Trophoblast cell (in vitro differentiated cells and primary cell): Measurements from ENCODE around the gene ATP8A2.

Experiments used
- DNase-seq, 2 donors: peaks; one replicate each; pipeline ENCODE4 v3.0.0-alpha.2; 2016
- H2AFZ ChIP-seq: 2 replicates; pipeline ENCODE4 v1.6.1; 2013; ENCODE audit warnings: low read length, moderate library complexity, mild to moderate bottlenecking; ENCODE audit not compliant: insufficient read depth, poor library complexity
- H2AK5ac ChIP-seq: 2 replicates; pipeline ENCODE4 v1.6.1; 2013; ENCODE audit warnings: mild to moderate bottlenecking, low read length
- H2BK120ac ChIP-seq: 2 replicates; pipeline ENCODE4 v1.6.1; 2013; ENCODE audit warnings: low read length, mild to moderate bottlenecking, moderate library complexity; ENCODE audit not compliant: insufficient read depth, poor library complexity
- H2BK12ac ChIP-seq: 2 replicates; pipeline ENCODE4 v1.6.1; 2013; ENCODE audit warnings: mild to moderate bottlenecking, low read length, moderate library complexity
- H2BK5ac ChIP-seq: 2 replicates; pipeline ENCODE4 v1.6.1; 2013; ENCODE audit warnings: low read length, low read depth, moderate library complexity, mild to moderate bottlenecking; ENCODE audit not compliant: poor library complexity
- H3K14ac ChIP-seq: 2 replicates; pipeline ENCODE4 v1.6.1; 2013; ENCODE audit warnings: mild to moderate bottlenecking, low read length
- H3K18ac ChIP-seq: 2 replicates; pipeline ENCODE4 v1.6.1; 2013; ENCODE audit warnings: mild to moderate bottlenecking, low read length
- H3K23ac ChIP-seq: 2 replicates; pipeline ENCODE4 v1.6.1; 2013; ENCODE audit warnings: low read length
- H3K27ac ChIP-seq: 2 replicates; pipeline ENCODE4 v1.5.1; 2013; ENCODE audit warnings: low read depth, mild to moderate bottlenecking, inconsistent platforms, low read length, moderate library complexity
- H3K27me3 ChIP-seq: 2 replicates; pipeline ENCODE4 v1.6.1; 2013; ENCODE audit warnings: inconsistent platforms, mild to moderate bottlenecking, low read length, moderate library complexity; ENCODE audit not compliant: insufficient read depth
- H3K36me3 ChIP-seq, 2 experiments: 1 replicate in 1 of 2; 2 replicates in 1 of 2; pipeline ENCODE4 v1.6.1; 2013; ENCODE audit warnings: low read length in 2 of 2, mild to moderate bottlenecking in 2 of 2, moderate library complexity in 1 of 2; ENCODE audit not compliant: insufficient read depth in 2 of 2, control insufficient read depth in 1 of 2
- H3K4ac ChIP-seq: 2 replicates; pipeline ENCODE4 v1.6.1; 2013; ENCODE audit warnings: low read depth, mild to moderate bottlenecking, low read length, moderate library complexity
- H3K4me1 ChIP-seq, 2 experiments: 1 replicate in 1 of 2; 2 replicates in 1 of 2; pipeline ENCODE4 v1.6.1; 2013; ENCODE audit warnings: low read length in 2 of 2, mild to moderate bottlenecking in 2 of 2, moderate library complexity in 1 of 2; ENCODE audit not compliant: insufficient read depth in 2 of 2, control insufficient read depth in 1 of 2
- H3K4me2 ChIP-seq: 2 replicates; pipeline ENCODE4 v1.6.1; 2013; ENCODE audit warnings: inconsistent platforms, mild to moderate bottlenecking, low read length, moderate library complexity
- H3K4me3 ChIP-seq: 2 replicates; pipeline ENCODE4 v1.5.1; 2013; ENCODE audit warnings: mild to moderate bottlenecking, low read depth, low read length, inconsistent platforms
- H3K79me1 ChIP-seq: one replicate; pipeline ENCODE4 v1.6.1; 2013; ENCODE audit warnings: low read length
- H3K79me2 ChIP-seq: 2 replicates; pipeline ENCODE4 v1.6.1; 2013; ENCODE audit warnings: low read length, mild to moderate bottlenecking; ENCODE audit not compliant: control insufficient read depth, insufficient read depth, poor library complexity
- H3K9ac ChIP-seq: 2 replicates; pipeline ENCODE4 v1.6.1; 2013; ENCODE audit warnings: mild to moderate bottlenecking, low read length
- H3K9me3 ChIP-seq: 2 replicates; pipeline ENCODE4 v1.6.1; 2013; ENCODE audit warnings: low read depth, mild to moderate bottlenecking, control low read depth, inconsistent platforms, low read length; ENCODE audit not compliant: insufficient read depth
- H4K12ac ChIP-seq: 2 replicates; pipeline ENCODE4 v1.6.1; 2013; ENCODE audit warnings: low read depth, mild to moderate bottlenecking, low read length, moderate library complexity
- H4K8ac ChIP-seq: 2 replicates; pipeline ENCODE4 v1.6.1; 2013; ENCODE audit warnings: low read depth, mild to moderate bottlenecking, low read length, moderate library complexity
- H4K91ac ChIP-seq: one replicate; pipeline ENCODE4 v1.6.1; 2013; ENCODE audit warnings: low read depth, mild to moderate bottlenecking, low read length, moderate library complexity
- WGBS: extraction: QIAGEN DNeasy Blood & Tissue Kit; methylation state at CpG from one replicate; pipeline ENCODE4 v1.1.7; 2013; ENCODE audit warnings: missing lambda C conversion rate; ENCODE audit not compliant: insufficient read length, insufficient coverage; ENCODE audit errors: extremely low coverage; 5-methylcytosine and 5-hydroxymethylcytosine counted together

ATP8A2 gene

DNA sequence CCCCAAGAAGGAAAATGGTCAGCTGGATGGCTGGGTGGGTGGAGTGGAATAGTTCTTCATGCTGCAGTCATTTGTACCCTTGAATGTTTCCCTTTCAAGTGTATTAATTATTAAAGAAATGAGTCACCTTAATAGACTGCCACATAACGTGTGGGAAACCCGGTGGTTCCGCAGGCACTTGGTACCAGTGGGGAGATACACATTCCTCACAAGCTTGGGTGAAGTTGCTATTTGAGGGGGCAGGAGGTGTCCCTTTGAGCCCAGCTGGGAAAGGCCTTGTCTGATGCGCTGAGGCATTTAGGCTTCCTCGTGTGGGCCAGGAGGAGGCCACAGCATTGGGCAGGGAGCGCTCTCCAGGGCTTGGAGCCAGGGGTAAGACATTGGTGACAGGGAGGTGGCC, 57.7 kb downstream of the ATP8A2 start:
- Histone ChIP-seq H4K8ac (no peak overlapping the region), H2BK12ac (no peak overlapping the region), H3K79me1 (no peaks in the 10 kb centered on the region), H2AK5ac (no peak overlapping the region), H3K36me3 (no peaks in the 10 kb centered on the region), H2BK120ac (no peak overlapping the region), H3K4me3 (no peak overlapping the region), H4K91ac (no peak overlapping the region), H3K9ac (no peak overlapping the region), H3K27ac (no peak overlapping the region), H2BK5ac (no peak overlapping the region), H4K12ac (no peak overlapping the region), H3K4me2 (no peak overlapping the region), H3K27me3 (no peaks in the 10 kb centered on the region), H3K18ac (no peak overlapping the region), H3K14ac (no peak overlapping the region), H3K4me1 (peaks cover 0 to 2% of the 10 kb centered on the region in 2 experiments), H3K4ac (no peak overlapping the region), H2AFZ (no peak overlapping the region), H3K79me2 (no peaks in the 10 kb centered on the region), H3K9me3 (peaks cover 2% of the 10 kb centered on the region), H3K23ac (no peak overlapping the region)
- WGBS, result no CpG with 5 or more reads among the region's 6 CpGs
- no peak for DNase-seq

DNA sequence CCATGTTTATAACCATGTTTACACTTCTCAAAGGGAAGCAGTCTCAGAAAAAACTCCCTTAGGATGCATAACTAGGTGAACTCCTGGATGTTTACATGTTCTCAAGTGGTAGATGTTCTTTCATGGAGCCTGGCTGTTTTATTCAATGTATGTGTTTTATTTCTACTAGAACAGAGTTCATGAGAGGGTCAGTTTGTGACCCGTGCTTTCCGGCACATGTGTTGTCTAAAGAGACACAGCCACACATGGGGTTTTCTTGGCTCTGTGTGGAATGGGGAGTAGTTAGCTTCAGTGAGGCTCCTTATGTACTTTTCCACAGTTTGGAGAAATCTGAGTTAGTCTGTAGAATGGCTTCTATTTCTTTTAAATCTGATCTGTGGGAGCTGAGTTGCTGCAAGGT, 60.9 kb downstream of the ATP8A2 start:
- Histone ChIP-seq H4K91ac (no peak overlapping the region), H2BK12ac (no peak overlapping the region), H3K27ac (no peak overlapping the region), H2AFZ (no peak overlapping the region), H3K14ac (no peak overlapping the region), H3K4me2 (no peak overlapping the region), H3K9ac (no peak overlapping the region), H3K79me2 (no peaks in the 10 kb centered on the region), H3K4me3 (no peak overlapping the region), H3K4ac (no peak overlapping the region), H3K9me3 (no peaks in the 10 kb centered on the region), H2BK5ac (no peak overlapping the region), H3K36me3 (no peaks in the 10 kb centered on the region), H2BK120ac (no peak overlapping the region), H3K4me1 (peaks cover 0 to 2% of the 10 kb centered on the region in 2 experiments), H4K12ac (no peak overlapping the region), H3K27me3 (no peaks in the 10 kb centered on the region), H2AK5ac (no peak overlapping the region), H4K8ac (no peak overlapping the region), H3K18ac (no peak overlapping the region), H3K23ac (no peak overlapping the region), H3K79me1 (no peaks in the 10 kb centered on the region)
- no CpG with 5 or more reads among the region's 2 CpGs for WGBS
- DNase-seq, result no peak

- Histone ChIP-seq H3K4me2 (no peak overlapping the region), H3K4me3 (no peak overlapping the region), H2BK12ac (no peak overlapping the region), H3K79me1 (no peaks in the 10 kb centered on the region), H2BK120ac (no peak overlapping the region), H3K4ac (no peak overlapping the region), H4K12ac (no peak overlapping the region), H4K8ac (no peak overlapping the region), H3K9ac (no peak overlapping the region), H2BK5ac (no peak overlapping the region), H4K91ac (no peak overlapping the region), H3K9me3 (no peaks in the 10 kb centered on the region), H2AFZ (no peak overlapping the region), H3K27me3 (no peaks in the 10 kb centered on the region), H3K18ac (no peak overlapping the region), H2AK5ac (no peak overlapping the region), H3K4me1 (no peaks in the 10 kb centered on the region), H3K27ac (no peak overlapping the region), H3K36me3 (no peaks in the 10 kb centered on the region), H3K23ac (no peak overlapping the region), H3K79me2 (no peaks in the 10 kb centered on the region), H3K14ac (no peak overlapping the region)
- no peak for DNase-seq
- WGBS, result no CpG with 5 or more reads among the region's 4 CpGs
Measured at GRCh38 chr13:25440061-25440460, 68.3 kb downstream of the ATP8A2 start.

DNA sequence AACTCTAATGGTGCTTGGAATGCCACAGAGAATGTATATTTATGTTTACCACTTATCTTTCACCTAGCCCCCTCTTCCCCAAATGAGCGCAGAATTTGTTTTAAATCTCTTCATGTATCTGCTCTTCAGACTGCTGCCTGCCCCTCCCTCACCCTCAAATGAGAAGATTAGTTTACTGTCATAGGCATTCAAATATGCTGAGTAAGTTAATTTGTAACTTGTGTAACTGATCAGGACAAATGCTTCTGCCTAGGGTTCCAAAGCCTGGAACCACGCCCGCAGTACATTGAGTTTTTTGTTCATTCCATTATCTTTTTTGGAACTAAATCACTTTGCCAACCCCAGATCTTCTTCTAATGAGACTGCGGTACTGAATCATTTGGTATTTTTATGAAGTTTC, 74.5 kb downstream of the ATP8A2 start:
- no peak for DNase-seq
- no peaks in the 10 kb centered on the region for H3K4me1 ChIP-seq
- no peaks in the 10 kb centered on the region for H3K36me3 ChIP-seq
- no peak overlapping the region for H4K91ac ChIP-seq
- H2BK12ac ChIP-seq, result no peak overlapping the region
- no peaks in the 10 kb centered on the region for H3K27me3 ChIP-seq
- no peak overlapping the region for H3K4me3 ChIP-seq
- peaks cover 6% of the 10 kb centered on the region for H3K9me3 ChIP-seq
- no peak overlapping the region for H2BK120ac ChIP-seq
- no CpG with 5 or more reads among the region's 4 CpGs for WGBS
- no peak overlapping the region for H3K23ac ChIP-seq
- no peak overlapping the region for H4K8ac ChIP-seq
- no peak overlapping the region for H3K9ac ChIP-seq
- H3K18ac ChIP-seq, result no peak overlapping the region
- no peak overlapping the region for H3K14ac ChIP-seq
- no peaks in the 10 kb centered on the region for H3K79me2 ChIP-seq
- H3K27ac ChIP-seq, result no peak overlapping the region
- H3K4me2 ChIP-seq, result no peak overlapping the region
- no peak overlapping the region for H2AFZ ChIP-seq
- no peaks in the 10 kb centered on the region for H3K79me1 ChIP-seq
- H2BK5ac ChIP-seq, result no peak overlapping the region
- H3K4ac ChIP-seq, result no peak overlapping the region
- H2AK5ac ChIP-seq, result no peak overlapping the region
- H4K12ac ChIP-seq, result no peak overlapping the region
